ENCODE results near the gene CYB5R3.

CYB5R3 gene

DNA sequence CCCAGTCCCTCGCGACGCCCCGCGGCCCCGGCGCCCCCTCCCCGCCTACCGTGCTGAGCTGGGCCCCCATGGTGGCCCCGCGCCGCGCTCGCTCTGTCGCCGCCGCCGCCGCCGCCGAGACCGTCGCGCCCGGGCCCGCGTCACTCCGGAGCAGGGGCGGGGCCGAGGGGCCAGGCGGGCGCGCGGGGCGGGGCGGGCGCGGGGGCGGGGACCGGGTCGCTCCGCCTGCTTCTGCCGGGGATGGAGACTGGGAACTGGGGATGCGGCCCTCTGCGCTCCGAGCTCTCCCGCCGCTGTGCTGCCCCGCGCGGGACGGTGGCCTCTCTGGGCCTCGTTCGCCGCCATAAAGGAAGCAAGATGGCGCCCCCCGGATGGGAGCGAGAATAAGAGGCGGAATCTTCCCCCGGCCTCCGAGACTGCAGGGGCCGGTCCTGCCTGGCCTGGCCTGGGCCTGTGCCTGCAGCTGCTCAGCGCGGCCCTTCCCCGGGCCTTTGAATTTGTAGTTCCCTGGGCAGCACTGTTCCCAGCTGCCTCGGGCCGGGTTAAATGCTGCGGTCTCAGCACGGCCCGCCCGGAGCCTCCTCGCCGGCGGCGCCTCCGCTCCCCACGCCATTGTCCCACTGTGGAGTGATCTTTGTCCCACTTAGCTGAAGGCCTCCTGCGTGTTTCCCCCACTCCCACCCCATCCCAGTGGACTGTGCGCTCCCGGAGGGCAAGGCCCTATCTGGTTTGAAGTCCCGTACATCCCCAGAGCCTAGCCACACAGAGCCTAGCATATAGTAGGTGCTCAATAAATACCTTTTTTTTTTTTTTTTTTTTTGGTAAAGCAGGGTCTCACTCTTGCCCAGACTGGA, at the start of gene CYB5R3:
CYB5R3 (minus strand) TSS at position 147 of the 854 bp plus-strand sequence; CDS start at position 70, 77 bp downstream.
- Histone ChIP-seq H3K4me3 (peak within 1 kb of the TSS; percentile 96), H3K27ac (peak within 1 kb of the TSS; percentile 93 to 99)
- no peak for DNase-seq (ENCODE audit: low spot score)
- TF ChIP-seq, protein P1, sequence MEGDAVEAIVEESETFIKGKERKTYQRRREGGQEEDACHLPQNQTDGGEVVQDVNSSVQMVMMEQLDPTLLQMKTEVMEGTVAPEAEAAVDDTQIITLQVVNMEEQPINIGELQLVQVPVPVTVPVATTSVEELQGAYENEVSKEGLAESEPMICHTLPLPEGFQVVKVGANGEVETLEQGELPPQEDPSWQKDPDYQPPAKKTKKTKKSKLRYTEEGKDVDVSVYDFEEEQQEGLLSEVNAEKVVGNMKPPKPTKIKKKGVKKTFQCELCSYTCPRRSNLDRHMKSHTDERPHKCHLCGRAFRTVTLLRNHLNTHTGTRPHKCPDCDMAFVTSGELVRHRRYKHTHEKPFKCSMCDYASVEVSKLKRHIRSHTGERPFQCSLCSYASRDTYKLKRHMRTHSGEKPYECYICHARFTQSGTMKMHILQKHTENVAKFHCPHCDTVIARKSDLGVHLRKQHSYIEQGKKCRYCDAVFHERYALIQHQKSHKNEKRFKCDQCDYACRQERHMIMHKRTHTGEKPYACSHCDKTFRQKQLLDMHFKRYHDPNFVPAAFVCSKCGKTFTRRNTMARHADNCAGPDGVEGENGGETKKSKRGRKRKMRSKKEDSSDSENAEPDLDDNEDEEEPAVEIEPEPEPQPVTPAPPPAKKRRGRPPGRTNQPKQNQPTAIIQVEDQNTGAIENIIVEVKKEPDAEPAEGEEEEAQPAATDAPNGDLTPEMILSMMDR (IDR thresholded peaks at IDR 0.05): no peak

DNA sequence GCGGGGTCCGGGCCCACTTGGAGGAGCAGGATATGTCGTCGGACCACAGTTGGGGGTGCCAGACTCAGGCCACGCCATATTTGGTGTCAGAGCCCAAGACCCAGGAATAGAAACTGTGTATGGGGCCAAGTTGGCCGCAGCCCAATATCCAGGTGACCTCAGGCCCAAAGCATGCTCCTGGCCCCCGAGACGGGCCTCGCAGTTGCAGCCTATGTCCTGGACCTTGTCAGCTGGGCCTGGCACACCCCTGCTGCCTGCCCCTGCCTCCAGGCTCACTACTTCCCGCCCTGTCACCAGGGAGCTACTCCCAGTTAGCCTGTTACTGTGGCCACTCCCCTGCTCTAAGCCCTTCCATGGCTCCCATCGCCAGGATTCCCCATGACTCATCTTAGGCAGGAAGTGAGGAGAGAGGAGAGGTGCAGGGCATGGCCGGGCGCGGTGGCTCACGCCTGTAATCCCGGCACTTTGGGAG, 48.4 kb upstream of the CYB5R3 start:
- TF ChIP-seq, protein P1 (IDR thresholded peaks at IDR 0.05): no peak
- H3K4me3 ChIP-seq: no peak overlapping the region
- DNase-seq (ENCODE audit: low spot score): peak; percentile 97
- H3K27ac ChIP-seq: peak overlapping the region; percentile 77 to 94

DNA sequence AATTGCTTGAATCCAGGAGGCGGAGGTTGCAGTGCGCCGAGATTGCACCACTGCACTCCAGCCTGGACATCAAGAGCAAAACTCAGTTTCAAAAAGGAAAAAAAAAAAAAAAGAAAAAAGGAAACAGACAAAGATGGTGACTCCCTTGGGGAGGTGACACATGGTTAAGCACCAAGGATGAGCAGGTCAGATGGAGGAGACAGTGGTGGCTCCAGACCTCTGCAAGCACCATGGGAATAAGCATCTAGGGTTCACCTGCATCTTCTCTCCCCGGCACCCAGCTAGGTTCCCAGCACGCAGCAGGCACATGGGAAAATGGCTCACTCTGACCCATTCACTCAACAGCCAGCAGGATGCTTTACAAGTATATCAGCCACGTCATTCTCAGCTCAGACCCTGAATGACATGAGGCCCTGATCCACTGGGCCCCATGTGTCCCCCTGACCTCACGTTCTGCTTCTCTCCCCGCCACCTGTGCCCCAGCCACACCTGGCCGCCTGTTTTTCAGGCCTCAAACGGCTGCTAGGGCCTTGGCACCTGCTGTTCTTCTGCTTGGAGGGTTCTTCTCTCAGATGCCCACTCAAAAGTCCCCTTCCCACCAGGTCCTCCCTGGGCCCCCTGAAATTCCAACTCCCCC, 47.3 kb upstream of the CYB5R3 start:
- Histone ChIP-seq H3K27ac (peak overlapping the region; percentile 77 to 94), H3K4me3 (no peak overlapping the region)
- DNase-seq (ENCODE audit: low spot score): no peak
- TF ChIP-seq, protein P1 (IDR thresholded peaks at IDR 0.05): no peak

DNA sequence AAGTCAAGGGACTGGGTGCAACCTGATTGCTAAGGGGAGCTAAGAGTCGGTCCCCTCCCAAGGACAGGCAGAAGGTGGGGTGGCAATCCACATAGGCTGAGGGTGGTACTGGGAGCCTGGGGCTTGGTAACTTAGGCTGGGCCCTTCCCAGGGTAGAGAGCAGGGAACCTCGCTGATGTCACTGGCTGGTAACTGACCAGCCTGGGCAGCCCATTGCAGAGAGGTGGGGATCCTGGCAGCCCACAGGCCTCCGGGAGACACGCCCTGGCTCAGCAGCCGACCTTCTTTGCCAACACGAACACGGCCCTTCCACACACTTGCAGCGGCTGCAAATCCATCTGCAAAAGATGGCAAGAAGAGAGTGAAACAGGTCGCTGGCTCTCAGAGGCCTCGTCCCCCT, 46.1 kb upstream of the CYB5R3 start:
- DNase-seq (ENCODE audit: low spot score): no peak
- Histone ChIP-seq H3K4me3 (no peak overlapping the region), H3K27ac (peak overlapping the region; percentile 77 to 94)
- TF ChIP-seq, protein P1 (IDR thresholded peaks at IDR 0.05): no peak

- peak overlapping the region; percentile 77 to 94 for H3K27ac ChIP-seq
- H3K4me3 ChIP-seq: no peak overlapping the region
- TF ChIP-seq, protein P1 (IDR thresholded peaks at IDR 0.05): no peak
- DNase-seq (ENCODE audit: low spot score): no peak
These were observed 44.8 kb upstream of the CYB5R3 start for GRCh38 chr22:42693763-42694683.

GRCh38 chr22:42693055-42693762, 44.0 kb upstream of the CYB5R3 start:
- DNase-seq (ENCODE audit: low spot score): no peak
- H3K27ac ChIP-seq: peak overlapping the region in 1 of 2 donors; percentile 65
- TF ChIP-seq, protein P1 (IDR thresholded peaks at IDR 0.05): no peak
- H3K4me3 ChIP-seq: no peak overlapping the region
